Activated CD4-positive, alpha-beta T cell treated with anti-CD3 and anti-CD28 coated beads, Interleukin-2, amount 50 U/mL, for 48 hours (primary cell): ENCODE data around the gene TNFSF12.

ENCODE experiments used
- DNase-seq, 2 experiments: peaks; one replicate each; pipeline ENCODE4 v3.0.0-alpha.2; 2020

The TNFSF12 gene

GRCh38 chr17:7548585-7549400 is at the start of gene TNFSF12:
Gene TNFSF12, plus strand, starts transcription at chr17:7549058. Its CDS starts 96 bp downstream, at chr17:7549154.
- DNase-seq = peak; percentile 67 to 72

- no peak for DNase-seq
These were observed 49.7 kb upstream of the TNFSF12 start for GRCh38 chr17:7499161-7499560.

GRCh38 chr17:7501729-7502128 is 47.1 kb upstream of the TNFSF12 start:
- no peak for DNase-seq

GRCh38 chr17:7502171-7502847 is 46.5 kb upstream of the TNFSF12 start:
- no peak for DNase-seq

GRCh38 chr17:7502987-7503386 is 45.9 kb upstream of the TNFSF12 start:
- no peak for DNase-seq

- no peak for DNase-seq
These were observed 45.3 kb upstream of the TNFSF12 start for GRCh38 chr17:7503521-7503920.

- DNase-seq = no peak
These were observed 40.7 kb upstream of the TNFSF12 start for GRCh38 chr17:7508145-7508544.

- DNase-seq = no peak
These were observed 40.0 kb upstream of the TNFSF12 start for GRCh38 chr17:7508846-7509245.

GRCh38 chr17:7509937-7510336 is 38.9 kb upstream of the TNFSF12 start:
- no peak for DNase-seq

- no peak for DNase-seq
These were observed 37.8 kb upstream of the TNFSF12 start for GRCh38 chr17:7511108-7511507.

GRCh38 chr17:7512105-7512504 is 36.8 kb upstream of the TNFSF12 start:
- no peak for DNase-seq

- DNase-seq = no peak
These were observed 35.9 kb upstream of the TNFSF12 start for GRCh38 chr17:7512824-7513540.

- no peak for DNase-seq
These were observed 34.9 kb upstream of the TNFSF12 start for GRCh38 chr17:7513850-7514419.

- no peak for DNase-seq
These were observed 32.8 kb upstream of the TNFSF12 start for GRCh38 chr17:7515911-7516610.

- peak; percentile 49 to 62 for DNase-seq
These were observed 25.8 kb upstream of the TNFSF12 start for GRCh38 chr17:7523033-7523432.

GRCh38 chr17:7528842-7529241 is 20.0 kb upstream of the TNFSF12 start:
- no peak for DNase-seq

GRCh38 chr17:7530023-7530900 is 18.6 kb upstream of the TNFSF12 start:
- no peak for DNase-seq

- DNase-seq = no peak
These were observed 10.8 kb upstream of the TNFSF12 start for GRCh38 chr17:7538050-7538449.

GRCh38 chr17:7538891-7539545 is 9.8 kb upstream of the TNFSF12 start:
- no peak for DNase-seq

GRCh38 chr17:7541074-7541621 is 7.7 kb upstream of the TNFSF12 start:
- no peak for DNase-seq

GRCh38 chr17:7544911-7545310 is 3.9 kb upstream of the TNFSF12 start:
- no peak for DNase-seq
